Esophagus squamous epithelium (tissue), 5 donors: Measurements from ENCODE around the gene AUTS2. TPM values are rescaled to one million over a fixed set of nuclear protein-coding genes. Genes with fewer than 3 reads are reported as not detected.

Experiments
- DNase-seq: peaks from one replicate; lab custom pipeline; 2025; lab: John Stamatoyannopoulos, UW
- H3K27ac ChIP-seq, 4 donors: fragments of 200-600 bp; sonication (generic); one replicate each; pipeline ENCODE4 v1.5.1; 2016 to 2019; ENCODE audit warnings: mild to moderate bottlenecking in 1 of 4
- H3K27me3 ChIP-seq, 4 donors: fragments of 200-600 bp; sonication (generic); 1 replicate in 3 of 4; 2 replicates in 1 of 4; pipeline versions ENCODE4 v1.5.1 to v1.6.0; 2017 to 2021; ENCODE audit warnings: antibody characterized with exemption in 1 of 4
- H3K36me3 ChIP-seq, 3 donors: fragments of 200-600 bp; sonication (generic); one replicate each; pipeline ENCODE4 v1.5.1; 2016 to 2019
- H3K4me1 ChIP-seq, 3 donors: fragments of 200-600 bp; sonication (generic); one replicate each; pipeline ENCODE4 v1.5.1; 2017 to 2019
- H3K4me3 ChIP-seq, 4 donors: fragments of 200-600 bp; sonication (generic); 1 replicate in 3 of 4; 2 replicates in 1 of 4; pipeline ENCODE4 v1.5.1; 2016 to 2019; ENCODE audit warnings: mild to moderate bottlenecking in 2 of 4, moderate library complexity in 1 of 4
- H3K9me3 ChIP-seq, 3 donors: fragments of 200-600 bp; sonication (generic); one replicate each; pipeline ENCODE4 v1.5.1; 2016 to 2019
- POLR2A ChIP-seq, 4 donors: fragments of 450-650 bp; IDR thresholded peaks; one replicate each; pipeline ENCODE4 v1.6.1; 2017; ENCODE audit warnings: antibody characterized with exemption in 4 of 4, mild to moderate bottlenecking in 4 of 4, moderate library complexity in 3 of 4
- WGBS, 2 donors: methylation state at CpG; one replicate each; pipeline ENCODE4 v1.1.5; 2018; 5-methylcytosine and 5-hydroxymethylcytosine counted together
- intact Hi-C: fragments of 100-400 bp; cut with DNase I; formaldehyde crosslinking; loops from one replicate; pipeline ENCODE4 v1.15.0; 2022
- total RNA-seq, 4 donors: library from RNA; depleted of rRNA; stranded (reverse); fragments of >200 nt; gene quantifications; one replicate each; pipeline ENCODE4 v1.1.0, GENCODE V29; 2016
- TF ChIP-seq, protein P1 (sequence below), 6 experiments: fragments of 450-650 bp in 4 of 6; fragments of 200-600 bp in 2 of 6; sonication (generic) in 2 of 6; IDR thresholded peaks; one replicate each; pipeline ENCODE4 v1.5.1; 2016 to 2019; ENCODE audit warnings: antibody characterized with exemption in 6 of 6, mild to moderate bottlenecking in 4 of 6, moderate library complexity in 4 of 6
- donor health status: DM: yes; HTN: yes; CAD: no.

AUTS2 gene
- total RNA-seq, 4 donors from 2014 or later = 9.5 to 36.2 (median 23.0) TPM

DNA sequence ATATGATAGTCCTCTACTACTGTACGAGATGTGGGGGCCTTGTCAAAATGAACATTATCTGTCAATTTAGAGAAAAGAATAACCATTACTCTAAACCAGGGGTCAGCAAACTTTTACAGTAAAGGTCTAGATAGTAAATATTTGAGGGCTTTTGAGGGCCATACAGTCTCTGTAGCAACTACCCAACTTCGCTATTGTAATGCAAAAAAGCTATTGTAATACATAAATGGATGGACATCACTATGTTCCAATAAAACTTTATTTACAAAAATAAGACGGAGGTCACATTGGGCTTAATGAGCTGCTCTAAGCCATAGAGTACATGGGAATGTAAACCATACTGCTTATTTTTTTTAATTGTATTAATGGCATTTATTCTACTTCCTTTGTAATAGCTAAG lies 1055.9 kb downstream of the AUTS2 start:
- 88 to 92% methylated on average over 3 of the region's 3 CpGs for WGBS, 2 donors
- intact Hi-C loops = no loop called here
- TF ChIP-seq POLR2A (IDR thresholded peaks at IDR 0.05) = no peak
- TF ChIP-seq, protein P1, sequence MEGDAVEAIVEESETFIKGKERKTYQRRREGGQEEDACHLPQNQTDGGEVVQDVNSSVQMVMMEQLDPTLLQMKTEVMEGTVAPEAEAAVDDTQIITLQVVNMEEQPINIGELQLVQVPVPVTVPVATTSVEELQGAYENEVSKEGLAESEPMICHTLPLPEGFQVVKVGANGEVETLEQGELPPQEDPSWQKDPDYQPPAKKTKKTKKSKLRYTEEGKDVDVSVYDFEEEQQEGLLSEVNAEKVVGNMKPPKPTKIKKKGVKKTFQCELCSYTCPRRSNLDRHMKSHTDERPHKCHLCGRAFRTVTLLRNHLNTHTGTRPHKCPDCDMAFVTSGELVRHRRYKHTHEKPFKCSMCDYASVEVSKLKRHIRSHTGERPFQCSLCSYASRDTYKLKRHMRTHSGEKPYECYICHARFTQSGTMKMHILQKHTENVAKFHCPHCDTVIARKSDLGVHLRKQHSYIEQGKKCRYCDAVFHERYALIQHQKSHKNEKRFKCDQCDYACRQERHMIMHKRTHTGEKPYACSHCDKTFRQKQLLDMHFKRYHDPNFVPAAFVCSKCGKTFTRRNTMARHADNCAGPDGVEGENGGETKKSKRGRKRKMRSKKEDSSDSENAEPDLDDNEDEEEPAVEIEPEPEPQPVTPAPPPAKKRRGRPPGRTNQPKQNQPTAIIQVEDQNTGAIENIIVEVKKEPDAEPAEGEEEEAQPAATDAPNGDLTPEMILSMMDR (IDR thresholded peaks at IDR 0.05) = no peak

DNA sequence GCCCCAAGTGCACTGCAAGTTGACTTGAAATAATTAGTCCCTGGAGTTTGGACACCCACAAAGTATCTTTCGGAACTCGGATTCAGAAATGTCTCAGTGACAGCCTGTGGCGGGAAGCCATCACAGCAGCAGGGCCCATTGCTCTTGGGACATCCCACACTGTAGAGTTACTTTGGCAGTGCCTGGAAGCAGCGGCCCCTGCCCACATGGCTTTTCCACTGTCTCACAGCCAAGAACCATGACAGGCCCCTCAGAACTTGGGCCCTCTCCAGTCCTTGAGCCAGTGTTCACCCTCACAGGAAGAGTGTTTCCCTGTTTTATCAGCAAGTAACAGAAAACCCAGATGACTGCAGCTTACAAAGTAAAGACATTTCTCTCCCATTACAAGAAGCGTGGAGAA lies 1056.7 kb downstream of the AUTS2 start:
- Histone ChIP-seq H3K9me3 (no peaks in the 10 kb centered on the region), H3K27me3 (no peaks in the 10 kb centered on the region), H3K4me3 (no peak overlapping the region), H3K36me3 (no peaks in the 10 kb centered on the region), H3K4me1 (peaks cover 0 to 11% (median 0%) of the 10 kb centered on the region in 3 donors), H3K27ac (no peak overlapping the region)
- 86 to 91% methylated on average over 2 to 3 of the region's 5 CpGs for WGBS, 2 donors
- no peak for DNase-seq
- intact Hi-C loops = no loop called here
- TF ChIP-seq, protein P1 (IDR thresholded peaks at IDR 0.05) = no peak
- no peak for TF ChIP-seq POLR2A (IDR thresholded peaks at IDR 0.05)

More for the DNA sequence above, 1055.9 kb downstream of the AUTS2 start:
- Histone ChIP-seq H3K36me3 (no peaks in the 10 kb centered on the region), H3K9me3 (no peaks in the 10 kb centered on the region), H3K4me1 (peaks cover 0 to 11% (median 0%) of the 10 kb centered on the region in 3 donors), H3K27ac (no peak overlapping the region), H3K4me3 (no peak overlapping the region), H3K27me3 (no peaks in the 10 kb centered on the region)
- DNase-seq = no peak

DNA sequence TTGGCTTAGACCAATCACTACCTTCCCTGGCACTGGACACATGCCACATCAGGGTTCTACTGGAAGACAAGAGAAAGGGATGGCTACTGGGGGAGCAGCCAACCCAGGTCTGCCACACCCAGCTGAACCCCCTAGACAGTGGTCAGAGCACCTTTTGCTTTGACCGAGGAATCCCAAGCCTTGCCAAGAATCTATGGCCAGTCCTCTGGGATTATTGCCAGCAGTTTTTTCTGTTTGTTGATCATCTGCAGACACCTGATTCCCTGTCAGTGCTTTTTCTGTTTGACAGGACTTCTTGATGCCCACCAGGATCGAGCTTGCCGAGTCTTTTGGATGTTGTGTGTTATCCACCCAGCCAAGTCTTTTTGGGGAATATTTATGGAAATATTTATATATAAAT lies 1057.4 kb downstream of the AUTS2 start:
- no peaks in the 10 kb centered on the region for H3K27me3 ChIP-seq
- H3K4me1 ChIP-seq = peaks cover 0 to 11% (median 0%) of the 10 kb centered on the region in 3 donors
- intact Hi-C loops = no loop called here
- no peaks in the 10 kb centered on the region for H3K9me3 ChIP-seq
- H3K36me3 ChIP-seq = no peaks in the 10 kb centered on the region
- no peak overlapping the region for H3K4me3 ChIP-seq
- 96 to 100% methylated on average over 3 of the region's 3 CpGs for WGBS, 2 donors
- H3K27ac ChIP-seq = no peak overlapping the region
- TF ChIP-seq POLR2A (IDR thresholded peaks at IDR 0.05) = no peak
- TF ChIP-seq, protein P1 (IDR thresholded peaks at IDR 0.05) = no peak
- DNase-seq = no peak

DNA sequence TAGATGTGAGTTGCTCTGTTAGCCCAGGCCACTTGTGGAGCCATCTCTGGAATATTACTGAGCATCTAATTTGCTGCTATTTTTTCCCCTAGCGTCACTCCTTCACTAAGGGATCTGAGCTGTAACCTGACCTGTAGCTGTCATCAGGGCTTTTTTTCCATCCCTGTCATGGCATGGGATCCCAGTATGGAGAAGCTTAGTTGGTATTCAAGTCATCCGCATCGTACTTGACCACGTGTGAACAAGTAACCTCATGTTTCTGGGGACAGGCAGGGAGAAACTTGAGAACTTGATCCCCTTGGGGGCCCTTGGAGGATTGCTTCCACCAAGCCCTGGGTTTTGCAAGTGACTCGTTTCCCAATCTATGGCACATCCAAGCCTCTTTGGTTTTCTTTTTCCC lies 1059.3 kb downstream of the AUTS2 start:
- peaks cover 0 to 11% (median 0%) of the 10 kb centered on the region in 3 donors for H3K4me1 ChIP-seq
- 79 to 92% methylated on average over 5 of the region's 5 CpGs for WGBS, 2 donors
- intact Hi-C loops = no loop called here
- H3K9me3 ChIP-seq = no peaks in the 10 kb centered on the region
- TF ChIP-seq POLR2A (IDR thresholded peaks at IDR 0.05) = no peak
- TF ChIP-seq, protein P1 (IDR thresholded peaks at IDR 0.05) = no peak
- no peak for DNase-seq
- H3K27ac ChIP-seq = no peak overlapping the region
- no peaks in the 10 kb centered on the region for H3K27me3 ChIP-seq
- H3K36me3 ChIP-seq = no peaks in the 10 kb centered on the region
- H3K4me3 ChIP-seq = no peak overlapping the region

DNA sequence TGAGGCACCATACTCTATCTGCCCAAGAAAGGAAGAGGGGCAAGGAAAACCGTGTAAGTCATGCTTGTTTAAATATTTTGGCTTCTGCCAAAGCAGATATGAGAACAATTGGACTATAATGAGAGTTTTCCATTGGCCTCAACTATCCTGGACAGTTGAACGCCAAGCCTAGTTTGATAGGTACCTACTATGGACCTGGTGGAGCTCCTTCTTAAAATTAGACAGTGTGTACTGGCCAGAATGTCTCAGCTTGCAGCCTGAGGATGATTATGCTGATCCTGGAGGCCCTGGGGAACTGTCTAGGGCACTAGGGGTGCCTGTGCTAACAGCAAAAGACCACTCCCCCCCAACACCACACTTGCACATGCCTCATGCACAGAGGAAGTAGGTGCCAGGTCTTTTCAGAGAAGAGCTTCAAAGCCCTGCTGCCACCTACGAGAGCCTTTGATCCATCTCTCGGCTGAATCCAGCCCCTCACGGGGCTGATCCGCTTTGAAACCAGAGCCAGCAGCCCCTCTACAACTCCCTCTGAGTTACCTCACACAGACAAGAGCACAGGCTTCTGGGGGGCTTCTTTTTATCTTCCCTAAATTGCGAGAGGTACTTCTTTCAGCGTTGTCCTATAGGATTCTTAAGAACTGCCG lies 1059.8 kb downstream of the AUTS2 start:
- H3K36me3 ChIP-seq = no peaks in the 10 kb centered on the region
- no peak overlapping the region for H3K4me3 ChIP-seq
- intact Hi-C loops = no loop called here
- H3K27ac ChIP-seq = no peak overlapping the region
- peaks cover 0 to 11% (median 0%) of the 10 kb centered on the region in 3 donors for H3K4me1 ChIP-seq
- H3K9me3 ChIP-seq = no peaks in the 10 kb centered on the region
- WGBS, 2 donors = 82 to 86% methylated on average over 8 of the region's 9 CpGs
- TF ChIP-seq, protein P1 (IDR thresholded peaks at IDR 0.05) = no peak
- no peak for TF ChIP-seq POLR2A (IDR thresholded peaks at IDR 0.05)
- no peaks in the 10 kb centered on the region for H3K27me3 ChIP-seq
- no peak for DNase-seq
